SU-DHL-6 (cell line): ENCODE results near the gene GPR155.

Experiments used
- CTCF ChIP-seq: fragments of 200-600 bp; sonication (generic); IDR thresholded peaks from one replicate; pipeline ENCODE4 v1.5.1; 2017; ENCODE audit warnings: antibody characterized with exemption, mild to moderate bottlenecking, low read length, moderate library complexity; ENCODE audit not compliant: insufficient read depth, poor library complexity, severe bottlenecking
- EZH2phosphoT487 ChIP-seq: fragments of 200-600 bp; sonication (generic), shearing (Covaris generic); conservative IDR thresholded peaks from 2 replicates; pipeline ENCODE4 v1.6.1; 2018; ENCODE audit warnings: mild to moderate bottlenecking, antibody characterized with exemption, low read length, moderate library complexity, mixed read lengths

- TF ChIP-seq CTCF (no peak), EZH2phosphoT487 (no peak)
These were observed 9.1 kb downstream of the GPR155 start for GRCh38 chr2:174477759-174478158.
